GM19043 (cell line): Measurements from ENCODE around the gene TCTN3.
A peak's percentile ranks its signal among the peaks of the same experiment; 100 is the strongest.
"Not testable (repeated sequence)": the region's sequence is repeated elsewhere in the genome, so short reads cannot be mapped to it uniquely, and the experiment has no call there.

ENCODE experiments used
- ATAC-seq: cut with Tn5 transposase; IDR thresholded peaks from one replicate; pipeline ENCODE4 v1.9.1; 2021; ENCODE audit warnings: low read depth; ENCODE audit not compliant: unreplicated experiment

Gene TCTN3

GRCh38 chr10:95693071-95693667, 558 bp downstream of the TCTN3 start:
- no peak for ATAC-seq

DNA sequence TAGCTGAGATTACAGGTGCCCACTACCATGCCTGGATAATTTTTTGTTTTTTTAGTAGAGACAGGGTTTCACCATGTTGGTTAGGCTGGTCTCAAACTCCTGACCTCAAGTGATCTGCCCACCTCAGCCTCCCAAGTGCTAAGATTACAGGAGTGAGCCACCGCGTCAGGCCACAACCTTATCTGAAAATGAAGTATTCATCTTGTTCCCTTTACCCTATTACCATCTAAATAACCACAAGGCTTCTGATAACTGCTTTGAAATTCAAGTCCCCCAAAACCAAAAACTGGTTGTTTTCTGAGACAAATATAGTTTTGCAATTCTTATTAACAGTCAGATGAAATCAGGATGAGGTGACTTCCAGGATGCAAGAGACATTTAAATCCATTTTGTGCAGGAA, 2.4 kb downstream of the TCTN3 start:
- ATAC-seq: no peak

DNA sequence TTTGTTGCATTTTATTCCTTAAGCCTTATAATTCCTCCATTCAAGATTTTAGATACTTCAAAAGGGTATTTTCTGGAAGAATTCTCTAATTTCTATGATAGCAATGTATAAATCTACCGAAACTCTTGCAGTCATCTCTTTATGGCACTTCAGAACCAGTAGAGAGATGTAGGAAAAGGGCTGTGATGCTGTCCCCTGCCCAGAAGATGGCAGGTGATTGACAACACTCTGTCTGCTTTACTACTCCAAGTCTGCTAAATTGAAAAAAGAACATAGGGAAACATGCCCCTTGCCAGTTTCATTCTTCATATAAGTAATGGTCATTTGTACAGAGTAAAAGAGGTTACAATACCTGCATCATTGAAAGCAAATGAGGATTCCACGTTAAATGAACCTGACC, 5.1 kb downstream of the TCTN3 start:
- ATAC-seq: no peak

GRCh38 chr10:95683966-95684365, 9.8 kb downstream of the TCTN3 start:
- no peak for ATAC-seq

GRCh38 chr10:95675403-95676116, 18.2 kb downstream of the TCTN3 start:
- no peak for ATAC-seq

GRCh38 chr10:95674643-95675042, 19.1 kb downstream of the TCTN3 start:
- no peak for ATAC-seq

- not testable (repeated sequence) for ATAC-seq
Measured at GRCh38 chr10:95672641-95673040, 21.1 kb downstream of the TCTN3 start.

DNA sequence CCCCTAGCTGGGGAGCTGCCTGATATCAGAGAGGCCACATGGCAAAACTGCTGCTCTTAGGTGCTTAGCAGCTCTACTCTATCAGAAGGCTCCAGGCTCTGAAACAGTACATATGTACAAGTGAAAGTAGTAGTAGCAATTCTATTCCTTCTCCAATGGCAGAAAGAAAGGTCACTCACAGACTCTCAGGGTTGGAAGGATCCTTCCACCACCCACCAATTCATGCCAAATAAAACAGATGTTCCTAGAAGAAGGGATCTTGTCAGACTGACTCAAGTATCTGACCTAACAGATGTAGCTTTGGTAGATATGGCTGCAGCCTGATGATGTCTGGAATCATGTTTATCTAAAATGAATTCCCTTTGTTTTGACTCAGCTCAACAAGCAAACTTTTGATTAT, 29.2 kb downstream of the TCTN3 start:
- no peak for ATAC-seq

DNA sequence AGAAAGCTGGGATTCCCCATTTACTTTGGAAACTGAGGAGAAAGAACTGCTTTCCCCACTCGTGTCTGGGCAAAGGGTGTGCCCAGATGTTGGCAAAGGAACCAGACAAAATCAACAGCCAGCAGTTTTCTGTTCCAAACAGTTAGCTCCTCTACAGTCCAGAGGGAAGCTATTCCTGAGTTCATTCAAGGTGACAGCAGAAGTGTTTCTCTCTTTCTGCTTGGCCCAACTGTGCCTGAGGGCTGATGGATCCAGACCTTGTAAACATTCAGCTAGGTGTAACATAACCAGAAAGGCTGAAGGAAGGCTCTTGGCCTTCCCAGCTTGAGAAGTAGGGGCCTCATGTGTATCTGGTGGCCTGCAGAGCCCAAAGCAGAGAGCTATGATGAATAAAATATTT, 30.2 kb downstream of the TCTN3 start:
- ATAC-seq: no peak

DNA sequence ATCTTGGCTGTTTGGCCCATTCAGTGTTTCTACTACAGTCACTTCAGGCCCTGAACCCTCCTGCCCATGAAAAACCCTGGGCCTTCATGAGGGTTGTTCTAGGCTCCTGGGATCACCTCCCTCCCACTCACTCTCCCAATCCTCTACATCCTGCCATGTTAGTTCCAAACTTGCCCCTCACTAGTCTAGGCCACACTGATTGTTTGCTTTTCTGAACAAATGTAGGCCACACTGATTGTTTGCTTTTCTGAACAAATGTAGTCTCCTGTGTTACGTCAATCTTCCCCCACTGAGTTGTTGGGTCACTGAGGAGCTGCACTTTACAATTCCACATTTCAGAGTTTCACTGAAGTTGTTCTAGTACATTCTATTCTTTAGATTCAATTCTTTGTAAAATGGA, 31.9 kb downstream of the TCTN3 start:
- ATAC-seq: no peak

GRCh38 chr10:95660283-95660682, 33.4 kb downstream of the TCTN3 start:
- no peak for ATAC-seq

- ATAC-seq: no peak
Measured at GRCh38 chr10:95657250-95657649, 36.5 kb downstream of the TCTN3 start.

DNA sequence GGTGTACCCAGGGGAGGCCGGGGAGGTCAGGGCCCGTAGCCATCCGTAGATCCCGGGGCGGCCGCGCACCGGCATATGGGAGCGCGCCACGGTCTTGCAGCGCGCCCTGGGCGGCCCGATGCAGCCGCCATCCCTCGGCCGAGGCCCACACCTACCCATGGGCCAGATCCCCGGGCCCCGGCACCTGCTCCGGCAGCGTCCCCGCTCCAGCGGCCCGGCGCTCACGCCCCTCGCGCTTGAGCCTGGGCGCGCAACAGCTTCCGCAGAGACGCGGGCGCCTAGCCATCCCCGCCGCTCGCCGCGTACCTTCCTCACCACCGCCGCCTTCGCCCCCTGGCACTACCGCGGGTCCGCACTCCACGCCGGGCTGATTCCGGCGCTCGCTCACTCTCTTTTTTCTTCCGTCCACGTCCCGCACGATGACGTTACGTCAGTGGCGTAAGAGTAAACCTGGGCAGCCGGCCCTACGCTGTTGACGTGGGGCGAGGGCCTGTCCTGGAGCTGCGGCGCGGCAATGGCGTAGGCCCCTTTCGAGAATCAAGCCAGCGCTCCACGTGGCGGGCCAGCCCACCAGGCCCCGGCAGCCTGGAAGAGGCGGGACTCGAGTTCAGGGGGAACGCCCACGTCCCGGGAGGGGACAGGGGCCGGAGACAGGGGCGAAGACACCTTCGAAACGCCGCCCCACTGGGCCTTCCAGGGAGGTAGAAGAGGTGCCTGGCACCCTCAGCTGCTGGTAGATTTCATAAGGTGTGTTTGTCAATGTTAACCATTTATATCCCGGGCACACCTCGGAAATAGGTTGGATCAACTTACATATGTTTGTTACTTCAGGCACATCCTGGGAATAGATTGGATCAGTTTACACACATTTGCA, 37.2 kb downstream of the TCTN3 start, which contains the start of gene ALDH18A1:
ALDH18A1 (minus strand) TSS at position 421 of the 874 bp plus-strand sequence. CDS start 3,334 bp downstream, outside the sequence.
- ATAC-seq: peak; percentile 87

DNA sequence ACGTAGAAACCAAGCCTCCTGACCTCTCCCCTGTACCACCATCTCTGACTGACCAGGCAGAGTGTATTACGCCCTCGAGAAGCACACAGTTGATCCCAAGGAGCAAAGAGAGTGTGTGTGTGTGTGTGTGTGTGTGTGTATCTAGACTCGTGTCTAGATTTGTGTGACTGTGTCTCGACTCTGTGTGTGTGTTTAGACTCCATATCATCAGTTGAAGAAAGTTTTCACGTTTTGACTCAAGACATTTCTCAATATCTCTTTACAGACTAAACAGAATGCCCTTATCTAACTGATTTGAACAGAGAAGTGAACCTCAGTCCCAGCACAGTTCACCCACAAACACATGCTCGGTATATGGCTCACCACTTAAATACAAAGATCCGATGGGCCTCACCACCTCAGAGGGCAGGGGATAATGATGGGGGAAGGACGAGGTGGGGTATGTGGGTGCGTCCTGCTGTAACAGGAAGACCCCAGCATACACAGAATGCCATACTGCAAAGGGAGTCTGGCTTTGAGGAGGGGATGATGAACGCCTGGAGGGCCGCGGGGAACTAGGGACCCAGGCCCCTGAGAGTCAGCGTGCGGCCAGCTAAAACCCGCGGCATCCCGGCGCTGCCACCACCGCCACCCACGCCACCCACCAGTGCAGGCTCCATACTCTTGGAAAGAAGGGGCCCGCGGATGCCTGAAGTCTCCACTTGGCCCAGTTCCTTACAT, 38.0 kb downstream of the TCTN3 start:
- peak; percentile 10 for ATAC-seq

GRCh38 chr10:95653895-95654294, 39.8 kb downstream of the TCTN3 start:
- ATAC-seq: no peak

- no peak for ATAC-seq
Measured at GRCh38 chr10:95651346-95652060, 42.2 kb downstream of the TCTN3 start.

DNA sequence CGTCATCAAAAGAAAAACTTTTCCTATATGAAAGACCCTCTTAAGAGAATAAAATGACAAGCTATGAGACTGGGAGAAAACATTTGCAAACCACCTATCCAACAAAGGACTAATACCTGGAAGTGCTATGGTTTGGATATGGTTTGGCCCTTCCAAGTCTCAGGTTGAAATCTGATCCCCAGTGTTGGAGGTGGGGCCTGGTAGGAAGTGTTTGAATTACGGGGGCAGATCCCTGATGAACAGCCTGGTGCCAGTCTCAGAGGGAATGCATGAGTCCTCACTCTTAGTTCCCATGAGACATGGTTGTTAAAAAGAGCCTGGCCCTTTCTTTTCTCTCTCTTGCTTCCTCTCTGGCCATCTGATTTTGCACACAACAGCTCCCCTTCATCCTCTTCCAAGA, 43.5 kb downstream of the TCTN3 start:
- no peak for ATAC-seq

- ATAC-seq: no peak
Measured at GRCh38 chr10:95648138-95648537, 45.6 kb downstream of the TCTN3 start.

GRCh38 chr10:95646160-95646559, 47.6 kb downstream of the TCTN3 start:
- no peak for ATAC-seq

GRCh38 chr10:95644901-95645300, 48.8 kb downstream of the TCTN3 start:
- no peak for ATAC-seq
